H1 (cell line): ENCODE results near the gene NEU3. TPM values are rescaled to one million over a fixed set of nuclear protein-coding genes. Genes with fewer than 3 reads are reported as not detected.

Experiments used
- BCL11A ChIP-seq, 2 experiments: IDR thresholded peaks; one replicate each; pipeline ENCODE4 v1.6.1; 2011; ENCODE audit warnings: low read depth in 2 of 2, low read length in 2 of 2, mild to moderate bottlenecking in 2 of 2
- CHD1 ChIP-seq: IDR thresholded peaks from 2 replicates; pipeline ENCODE4 v1.6.1; 2012; ENCODE audit warnings: low read depth, low read length, improper control_type of control experiment
- CHD7 ChIP-seq: fragments of 300-600 bp; sonication (generic); IDR thresholded peaks from 2 replicates; pipeline ENCODE4 v1.7.1; 2012; ENCODE audit warnings: low read length, moderate library complexity, mild to moderate bottlenecking, inconsistent platforms; ENCODE audit not compliant: insufficient replicate concordance
- E2F6 ChIP-seq: IDR thresholded peaks from 2 replicates; pipeline ENCODE4 v1.6.1; 2012; ENCODE audit warnings: inconsistent platforms
- HDAC2 ChIP-seq, 2 experiments: fragments of 300-600 bp in 1 of 2; sonication (generic) in 1 of 2; IDR thresholded peaks; 2 replicates each; pipeline ENCODE4 v1.6.1; 2011 to 2012; ENCODE audit warnings: low read depth in 2 of 2, low read length in 2 of 2, mild to moderate bottlenecking in 2 of 2, moderate library complexity in 2 of 2, borderline replicate concordance in 1 of 2, inconsistent platforms in 1 of 2
- JUN ChIP-seq: IDR thresholded peaks from 2 replicates; pipeline ENCODE4 v1.6.1; 2011; ENCODE audit warnings: low read depth, mild to moderate bottlenecking, improper control_type of control experiment, low read length
- KDM5A ChIP-seq: fragments of 200-600 bp; IDR thresholded peaks from 2 replicates; pipeline ENCODE4 v1.7.1; 2012; ENCODE audit warnings: mild to moderate bottlenecking, low read length, inconsistent platforms, mixed read lengths
- POU5F1 ChIP-seq: IDR thresholded peaks from 2 replicates; pipeline ENCODE4 v1.6.1; 2011; ENCODE audit warnings: low read depth, mild to moderate bottlenecking, low read length, moderate library complexity
- RFX5 ChIP-seq: IDR thresholded peaks from 2 replicates; pipeline ENCODE4 v1.6.1; 2011; ENCODE audit warnings: low read depth, low read length, improper control_type of control experiment, borderline replicate concordance
- TCF12 ChIP-seq: IDR thresholded peaks from 2 replicates; pipeline ENCODE4 v1.6.1; 2011; ENCODE audit warnings: low read depth, mild to moderate bottlenecking, low read length
- YY1 ChIP-seq: IDR thresholded peaks from 2 replicates; pipeline ENCODE4 v1.6.1; 2011; ENCODE audit warnings: low read depth, mild to moderate bottlenecking, low read length
- ZNF274 ChIP-seq: IDR thresholded peaks from 2 replicates; pipeline ENCODE4 v1.7.0; 2012; ENCODE audit warnings: low read length, borderline replicate concordance; ENCODE audit errors: extremely low read depth
- polyA plus RNA-seq, 7 experiments: library from polyadenylated mRNA; depleted of rRNA in 3 of 7; stranded (reverse) in 5 of 7; unstranded in 2 of 7; fragments of >200 nt in 5 of 7; fragments of 200-250 nt in 2 of 7; gene quantifications; 1 replicate in 5 of 7; 2 replicates in 1 of 7; 4 replicates in 1 of 7; pipeline versions ENCODE4 v1.2.1 to v1.2.3, GENCODE V29; 2011 to 2013; ENCODE audit warnings: missing spikeins in 2 of 7, mixed read lengths in 2 of 7
- total RNA-seq: library from RNA; stranded (reverse); fragmentation: NEBNext Ultra II Directional; extraction: Animal tissue kit (Norgen Biotek cat#: 25700); gene quantifications from 2 replicates; pipeline ENCODE4 v1.2.1, GENCODE V29; 2021

Gene NEU3
- total and polyA plus RNA-seq, 2 of the 8 experiments (the other 6 are each of a cell fraction or from before 2014, with no cell fraction given), result 8.9 to 15.6 TPM

- TF ChIP-seq CHD7 (no peak), JUN (no peak), TCF12 (no peak), E2F6 (no peak), CHD1 (no peak), YY1 (no peak), BCL11A (IDR thresholded peaks at IDR 0.05; ENCODE audit: low read depth in 2 of 2, low read length in 2 of 2) (no peak), POU5F1 (no peak), RFX5 (no peak), ZNF274 (no peak), KDM5A (no peak), HDAC2 (IDR thresholded peaks at IDR 0.05; ENCODE audit: borderline replicate concordance in 1 of 2, low read depth in 2 of 2, low read length in 2 of 2) (no peak)
Measured at GRCh38 chr11:75028321-75028720, 39.6 kb downstream of the NEU3 start (continued).
